LNCaP clone FGC (cell line): Measurements from ENCODE around the gene RNF121.

Experiments used
- DNase-seq: peaks from one replicate; pipeline ENCODE4 v3.0.0-alpha.2; 2011; ENCODE audit warnings: low read depth
- H3K4me3 ChIP-seq: 2 replicates; pipeline ENCODE4 v1.5.1; 2011; ENCODE audit warnings: mild to moderate bottlenecking, low read depth, low read length, control low read depth
- TF ChIP-seq, protein P1 (sequence below): IDR thresholded peaks from 2 replicates; pipeline ENCODE4 v1.5.1; 2012; ENCODE audit warnings: mild to moderate bottlenecking; ENCODE audit not compliant: control insufficient read depth, insufficient read depth; ENCODE audit errors: extremely low read depth

Gene RNF121

DNA sequence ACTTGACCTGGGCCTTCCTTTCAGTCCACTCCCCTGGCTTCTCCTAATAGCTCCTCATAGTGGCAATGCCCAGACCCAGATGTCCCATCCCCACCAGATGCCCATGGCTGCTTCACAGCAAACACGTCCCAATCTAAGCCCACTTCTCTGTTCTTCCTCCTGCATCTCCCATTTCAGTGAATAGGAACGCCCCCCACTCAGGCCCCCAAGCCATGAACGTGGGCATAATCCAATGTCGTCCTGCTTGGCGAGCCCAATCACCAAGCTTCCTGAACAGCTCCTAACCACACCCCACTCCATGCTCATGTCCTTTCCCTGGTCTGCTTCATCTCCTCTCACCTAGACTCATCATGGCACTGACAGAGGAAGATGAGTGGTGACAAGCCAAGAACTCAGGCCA is 78.7 kb downstream of the RNF121 start:
- H3K4me3 ChIP-seq = no peak overlapping the region
- DNase-seq = no peak
- TF ChIP-seq, protein P1, sequence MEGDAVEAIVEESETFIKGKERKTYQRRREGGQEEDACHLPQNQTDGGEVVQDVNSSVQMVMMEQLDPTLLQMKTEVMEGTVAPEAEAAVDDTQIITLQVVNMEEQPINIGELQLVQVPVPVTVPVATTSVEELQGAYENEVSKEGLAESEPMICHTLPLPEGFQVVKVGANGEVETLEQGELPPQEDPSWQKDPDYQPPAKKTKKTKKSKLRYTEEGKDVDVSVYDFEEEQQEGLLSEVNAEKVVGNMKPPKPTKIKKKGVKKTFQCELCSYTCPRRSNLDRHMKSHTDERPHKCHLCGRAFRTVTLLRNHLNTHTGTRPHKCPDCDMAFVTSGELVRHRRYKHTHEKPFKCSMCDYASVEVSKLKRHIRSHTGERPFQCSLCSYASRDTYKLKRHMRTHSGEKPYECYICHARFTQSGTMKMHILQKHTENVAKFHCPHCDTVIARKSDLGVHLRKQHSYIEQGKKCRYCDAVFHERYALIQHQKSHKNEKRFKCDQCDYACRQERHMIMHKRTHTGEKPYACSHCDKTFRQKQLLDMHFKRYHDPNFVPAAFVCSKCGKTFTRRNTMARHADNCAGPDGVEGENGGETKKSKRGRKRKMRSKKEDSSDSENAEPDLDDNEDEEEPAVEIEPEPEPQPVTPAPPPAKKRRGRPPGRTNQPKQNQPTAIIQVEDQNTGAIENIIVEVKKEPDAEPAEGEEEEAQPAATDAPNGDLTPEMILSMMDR = no peak

DNA sequence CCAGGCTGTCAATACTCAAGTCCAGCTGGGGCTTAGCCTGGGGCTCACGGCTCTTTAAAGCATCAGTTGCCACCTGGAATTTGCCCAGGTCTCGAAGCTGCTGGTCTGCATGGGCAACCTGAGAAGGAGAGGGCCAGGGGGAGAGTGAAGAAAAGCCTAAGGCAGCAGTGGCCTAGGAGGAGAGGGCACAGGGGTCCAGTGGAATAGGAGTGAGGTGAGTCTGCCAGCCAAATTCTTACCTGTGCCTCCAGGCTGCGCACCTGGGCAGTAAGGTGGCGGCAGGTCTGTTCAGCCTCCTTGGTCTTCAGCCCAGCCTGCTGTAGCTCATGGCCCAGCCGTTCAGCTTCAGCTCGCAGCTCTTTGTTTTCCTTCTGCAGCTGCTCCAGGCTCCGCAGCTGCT is 79.9 kb downstream of the RNF121 start:
- no peak overlapping the region for H3K4me3 ChIP-seq
- TF ChIP-seq, protein P1 = no peak
- DNase-seq = no peak

DNA sequence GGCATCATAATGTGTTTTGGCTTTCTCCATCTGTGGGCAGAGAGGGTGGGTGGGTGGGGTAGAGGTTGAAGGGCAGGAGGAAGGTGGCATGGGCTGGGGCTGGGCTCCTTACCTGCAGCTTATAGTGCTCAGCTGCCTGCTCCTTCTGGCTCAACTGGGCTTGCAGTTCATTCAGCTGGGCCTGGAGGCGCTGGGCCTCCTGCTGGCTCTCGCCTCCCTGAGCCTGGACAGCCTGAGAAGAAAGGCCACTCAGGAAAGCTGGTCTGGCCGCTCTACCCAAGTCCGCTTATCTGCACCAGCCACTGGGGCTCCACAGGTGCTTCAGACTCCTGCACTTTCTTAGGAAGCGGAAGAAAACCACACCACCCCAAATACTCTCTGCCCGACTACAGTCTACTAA is 80.3 kb downstream of the RNF121 start:
- DNase-seq = no peak
- TF ChIP-seq, protein P1 = no peak
- H3K4me3 ChIP-seq = no peak overlapping the region

DNA sequence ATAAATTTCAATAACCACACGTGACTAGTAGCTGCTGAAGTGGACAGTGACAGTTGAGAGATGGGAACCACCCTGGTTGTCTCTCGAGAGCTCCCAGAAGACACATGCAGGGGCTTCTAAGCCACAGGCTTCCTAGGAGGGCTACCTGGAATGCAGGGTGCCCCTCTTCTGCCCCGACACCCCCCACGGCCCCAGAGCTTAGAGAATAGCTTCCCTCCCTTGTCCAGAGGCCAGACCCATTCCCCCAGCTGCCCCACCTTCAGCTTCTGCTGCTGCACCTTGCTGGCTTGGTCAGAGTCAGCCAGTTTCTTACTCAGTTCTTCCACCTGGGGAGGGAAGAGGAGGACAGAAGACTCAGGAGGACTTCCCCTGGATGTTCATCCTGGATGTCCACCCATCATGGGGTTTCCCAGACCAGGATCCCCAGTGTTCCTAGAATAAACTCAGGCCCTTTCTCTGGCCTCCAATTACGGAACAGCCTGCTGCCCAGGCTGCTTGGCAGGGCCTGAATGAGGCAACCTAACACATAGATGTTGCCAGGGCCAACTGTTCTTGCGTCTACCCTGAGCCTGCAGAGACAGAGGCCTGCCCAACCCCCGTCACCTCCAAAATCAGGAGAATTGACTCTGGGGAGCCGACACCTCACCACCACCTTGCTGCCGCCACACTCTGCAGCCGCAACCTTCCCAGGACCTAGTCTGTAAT is 81.8 kb downstream of the RNF121 start:
- no peak for DNase-seq
- TF ChIP-seq, protein P1 = no peak
- no peak overlapping the region for H3K4me3 ChIP-seq

DNA sequence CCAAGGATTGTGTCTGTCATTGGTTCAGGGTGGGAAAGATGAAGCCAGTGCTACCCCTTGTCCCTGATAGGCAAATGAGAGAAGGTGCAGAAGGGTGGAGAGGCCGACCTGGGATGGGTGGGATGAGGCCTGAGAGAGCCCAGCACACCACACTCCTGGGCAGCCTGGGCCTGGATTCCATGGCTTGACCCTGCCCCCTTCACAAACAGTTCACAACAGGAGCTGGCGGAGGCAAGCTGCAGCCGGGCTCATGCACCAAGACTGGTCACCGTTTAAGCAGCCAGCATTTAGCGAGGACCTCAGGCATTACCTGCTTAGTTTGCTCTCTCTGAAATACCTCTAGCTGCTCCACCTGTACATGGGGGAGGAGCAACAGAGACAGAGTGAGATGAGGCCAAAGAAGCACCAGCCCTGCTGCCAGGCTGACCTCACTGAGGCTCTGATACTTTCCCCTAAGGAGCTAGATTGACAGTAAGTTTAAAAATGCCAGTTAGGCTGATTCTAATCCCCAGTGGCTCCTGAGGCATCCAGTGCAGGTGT is 83.3 kb downstream of the RNF121 start:
- TF ChIP-seq, protein P1 = no peak
- H3K4me3 ChIP-seq = no peak overlapping the region
- no peak for DNase-seq

DNA sequence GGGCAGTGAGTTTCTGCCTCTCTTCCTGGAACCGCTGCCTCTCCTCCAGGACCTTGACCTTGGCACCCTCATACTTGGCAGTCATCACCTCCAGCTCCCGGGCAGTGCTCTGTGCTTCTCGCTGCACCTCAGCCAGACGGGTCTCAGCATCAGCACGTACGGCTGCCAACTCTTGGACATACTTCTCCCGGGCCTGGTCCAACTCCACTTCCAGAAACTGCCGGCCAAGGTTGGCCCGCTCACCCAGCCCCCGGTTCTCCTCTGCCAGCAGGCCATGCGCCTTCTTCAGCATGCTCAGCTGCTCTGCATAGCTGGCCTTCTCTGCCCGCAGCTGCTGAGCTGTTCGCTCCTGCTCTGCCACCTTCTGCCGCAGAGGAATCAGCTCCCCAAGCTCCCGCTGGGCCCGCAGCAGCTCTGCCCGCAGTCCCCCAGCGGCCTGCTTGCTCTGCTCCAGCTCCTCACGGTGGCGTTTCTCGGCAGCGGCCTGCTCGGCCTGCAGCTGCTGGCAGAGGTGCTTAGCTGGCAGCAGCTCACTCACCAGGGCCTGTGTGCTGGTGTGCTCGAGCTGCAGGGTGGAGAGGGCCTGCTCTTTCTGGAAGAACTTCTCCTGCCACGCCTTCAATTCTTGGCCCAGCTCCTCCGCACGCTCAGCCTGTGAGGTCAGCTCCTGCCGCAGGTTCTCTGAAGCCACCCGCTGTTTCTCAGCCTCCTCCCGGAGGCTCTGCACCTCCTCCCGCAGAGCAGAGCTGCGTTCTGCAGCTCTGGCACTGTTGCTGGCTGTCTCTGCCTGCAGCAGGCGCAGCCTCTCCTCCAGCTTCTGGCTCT is 84.3 kb downstream of the RNF121 start:
- DNase-seq = peak; percentile 82
- no peak overlapping the region for H3K4me3 ChIP-seq
- TF ChIP-seq, protein P1 = peak; percentile 28; the same call in 1 of the 2 replicates
